PFSK-1 (cell line): ENCODE data around the gene LEAP2.

Experiments
- POLR2AphosphoS5 ChIP-seq: IDR thresholded peaks from 2 replicates; pipeline ENCODE4 v1.6.1; 2012; ENCODE audit warnings: low read depth, mild to moderate bottlenecking, control low read depth, low read length, moderate library complexity
- SIN3A ChIP-seq: IDR thresholded peaks from 2 replicates; pipeline ENCODE4 v1.6.1; 2012; ENCODE audit warnings: mild to moderate bottlenecking, low read length, moderate library complexity, borderline replicate concordance; ENCODE audit not compliant: insufficient read depth

GRCh38 chr5:132868754-132869153 is 4.7 kb upstream of the LEAP2 start:
- TF ChIP-seq POLR2AphosphoS5 (no peak), SIN3A (no peak)
